SJCRH30 (cell line): Measurements from ENCODE around the gene TOX4. TPM values are rescaled to one million over a fixed set of nuclear protein-coding genes. Genes with fewer than 3 reads are reported as not detected.
"Not testable (repeated sequence)": the region's sequence is repeated elsewhere in the genome, so short reads cannot be mapped to it uniquely, and the experiment has no call there.

Experiments
- DNase-seq, 2 experiments: peaks; one replicate each; pipeline ENCODE4 v3.0.0-alpha.2; 2015 to 2020
- H3K27ac ChIP-seq: fragments of 250-450 bp; sonication (Bioruptor Pico); 2 replicates; pipeline ENCODE4 v1.5.1; 2020; ENCODE audit warnings: mild to moderate bottlenecking, moderate library complexity
- H3K27me3 ChIP-seq: fragments of 250-450 bp; sonication (Bioruptor Pico); 2 replicates; pipeline ENCODE4 v1.5.1; 2020; ENCODE audit warnings: mild to moderate bottlenecking, moderate library complexity
- H3K36me3 ChIP-seq: fragments of 250-450 bp; sonication (Bioruptor Pico); 2 replicates; pipeline ENCODE4 v1.5.1; 2020; ENCODE audit warnings: mild to moderate bottlenecking, moderate library complexity
- H3K4me1 ChIP-seq: fragments of 250-450 bp; sonication (Bioruptor Pico); 2 replicates; pipeline ENCODE4 v1.5.1; 2020; ENCODE audit warnings: mild to moderate bottlenecking, moderate library complexity
- H3K4me3 ChIP-seq: fragments of 250-450 bp; sonication (Bioruptor Pico); 2 replicates; pipeline ENCODE4 v1.5.1; 2020; ENCODE audit warnings: mild to moderate bottlenecking, moderate library complexity
- H3K9me3 ChIP-seq: fragments of 250-450 bp; sonication (Bioruptor Pico); replicated peaks from 2 replicates; pipeline ENCODE4 v1.5.1; 2020; ENCODE audit warnings: mild to moderate bottlenecking, moderate library complexity
- total RNA-seq: library from RNA; depleted of rRNA; stranded (reverse); fragments of >200 nt; shearing (Covaris generic); gene quantifications from 2 replicates; pipeline ENCODE4 v1.2.3, GENCODE V29; 2014; rRNA removed

Gene TOX4
- total RNA-seq, 1 experiment from 2014 or later = 27.7 TPM

DNA sequence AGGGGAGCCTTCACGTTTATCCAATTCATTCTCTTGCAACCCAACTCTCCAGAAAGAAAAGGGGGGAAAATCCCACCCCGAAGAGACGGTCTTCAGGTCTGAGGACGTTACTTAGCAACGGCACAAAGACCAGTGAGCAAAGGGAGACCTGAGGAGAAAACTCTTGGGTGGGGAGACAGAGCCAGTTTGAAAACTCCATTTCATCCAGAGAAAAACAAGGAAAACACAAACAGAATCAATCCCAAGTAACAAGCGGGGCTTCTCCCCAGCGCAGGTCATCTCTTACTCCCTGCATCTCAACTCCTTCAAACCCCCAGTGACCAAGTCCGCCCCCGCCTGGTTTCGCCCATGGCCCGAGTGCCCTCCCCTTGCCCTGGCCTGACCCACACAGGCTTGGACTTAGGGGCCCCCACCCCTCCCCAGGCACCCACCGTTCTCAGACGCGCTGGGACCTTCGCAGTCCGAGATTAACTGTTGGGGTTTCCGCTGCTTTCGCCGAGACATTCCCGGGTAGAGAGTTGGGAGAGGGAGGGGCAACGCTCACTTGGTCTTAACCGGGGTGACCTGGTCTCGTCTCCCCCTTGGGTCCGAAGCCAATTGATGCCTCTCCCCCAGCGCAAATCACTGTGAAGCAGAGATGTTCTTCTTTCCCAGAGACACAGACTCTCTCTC lies 59.6 kb downstream of the TOX4 start:
- peaks cover 15% of the 10 kb centered on the region for H3K27me3 ChIP-seq
- peaks cover 4% of the 10 kb centered on the region; the same call in 1 of the 2 replicates for H3K4me1 ChIP-seq
- H3K27ac ChIP-seq = no peak overlapping the region
- peak overlapping the region; percentile 39 for H3K4me3 ChIP-seq
- H3K36me3 ChIP-seq = no peaks in the 10 kb centered on the region
- no peaks in the 10 kb centered on the region for H3K9me3 ChIP-seq
- DNase-seq = peak in 1 of 2 experiments; percentile 16

DNA sequence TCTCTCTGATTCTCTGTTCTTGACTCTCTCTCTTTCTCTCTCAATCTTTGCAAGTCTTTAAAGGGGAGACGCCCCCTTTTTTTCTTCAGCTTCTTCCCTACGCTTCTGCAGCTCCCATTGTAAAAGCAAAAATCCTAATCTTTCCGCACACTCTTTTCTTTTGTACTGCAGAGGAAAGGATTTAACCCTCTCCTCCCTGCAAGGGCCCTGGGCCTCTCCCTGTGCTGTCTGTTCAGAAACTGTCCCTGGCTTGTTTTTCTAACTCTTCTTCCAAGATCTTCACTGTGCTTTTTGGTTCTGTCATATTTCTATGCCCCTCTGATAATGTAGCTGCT lies 60.1 kb downstream of the TOX4 start:
- no peaks in the 10 kb centered on the region for H3K36me3 ChIP-seq
- no peak for DNase-seq
- peaks cover 4% of the 10 kb centered on the region; the same call in 1 of the 2 replicates for H3K4me1 ChIP-seq
- no peaks in the 10 kb centered on the region for H3K9me3 ChIP-seq
- no peak overlapping the region for H3K27ac ChIP-seq
- peak overlapping the region; percentile 39 for H3K4me3 ChIP-seq
- H3K27me3 ChIP-seq = peaks cover 15% of the 10 kb centered on the region

DNA sequence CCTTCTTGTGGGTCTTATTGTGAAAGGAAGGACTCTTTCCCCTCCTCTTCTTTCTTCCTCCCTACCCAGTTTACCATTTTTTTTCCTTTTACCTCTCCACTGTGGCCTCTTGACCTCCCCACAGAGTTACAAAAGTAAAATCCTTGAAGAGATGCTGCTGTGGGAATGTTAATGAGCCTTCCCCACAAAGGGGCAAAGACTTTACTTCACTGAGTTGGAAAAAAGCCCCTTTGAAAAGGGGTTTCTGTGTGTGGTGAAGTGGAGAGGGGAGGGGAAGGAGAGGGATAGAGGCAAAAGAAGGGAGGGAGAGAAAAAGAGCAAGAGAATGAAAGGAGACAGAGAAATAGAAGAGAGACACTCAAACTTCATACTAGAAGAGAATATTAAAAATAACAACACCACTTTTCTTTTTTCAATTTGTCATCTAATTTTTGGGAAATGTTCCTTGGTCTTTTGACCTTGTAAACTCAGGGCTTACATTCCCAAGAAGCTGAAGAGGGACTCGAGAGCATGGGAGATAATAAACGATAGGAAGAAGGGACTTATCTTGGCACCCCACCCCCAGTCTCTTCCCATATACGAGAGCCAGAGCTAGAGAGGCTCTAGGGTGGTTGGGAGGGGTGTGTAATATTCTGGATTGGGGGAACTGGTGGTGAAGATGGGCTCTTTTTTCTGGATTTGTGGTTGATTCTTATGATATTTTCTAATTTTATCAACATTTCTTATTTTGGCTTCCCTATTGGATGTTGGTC lies 62.4 kb downstream of the TOX4 start:
- Histone ChIP-seq H3K36me3 (no peaks in the 10 kb centered on the region), H3K27ac (no peak overlapping the region), H3K27me3 (peaks cover 15% of the 10 kb centered on the region), H3K9me3 (no peaks in the 10 kb centered on the region), H3K4me3 (no peak overlapping the region), H3K4me1 (peaks cover 4% of the 10 kb centered on the region; the same call in 1 of the 2 replicates)
- no peak for DNase-seq

DNA sequence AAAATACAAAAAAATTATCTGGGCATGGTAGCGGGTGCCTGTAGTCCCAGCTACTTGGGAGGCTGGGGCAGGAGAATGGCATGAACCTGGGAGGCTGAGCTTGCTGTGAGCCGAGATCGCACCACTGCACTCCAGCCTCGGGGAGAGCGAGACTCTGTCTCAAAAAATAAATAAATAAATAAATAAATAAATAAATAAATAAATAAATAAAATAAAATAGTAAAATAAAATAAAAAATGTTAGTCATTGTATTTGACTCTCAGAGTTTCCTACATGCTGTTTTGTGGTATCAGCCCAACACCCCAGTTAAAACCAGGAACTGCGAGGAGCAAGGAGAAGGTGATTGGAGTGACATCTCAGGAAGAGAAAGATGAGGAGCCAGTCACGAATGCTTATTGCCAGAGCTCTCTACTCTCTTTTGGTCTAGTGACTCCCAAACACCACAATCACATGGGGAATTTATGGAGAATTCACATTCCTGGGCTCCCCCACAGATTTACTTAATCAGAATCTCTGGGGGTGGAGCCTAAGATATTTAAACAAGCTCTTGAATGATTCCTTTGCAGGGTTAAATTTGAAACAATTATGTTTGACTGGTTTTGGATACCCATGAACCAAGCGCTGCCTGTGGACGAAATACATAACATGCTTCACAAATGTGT lies 64.5 kb downstream of the TOX4 start:
- Histone ChIP-seq H3K27ac (no peak overlapping the region), H3K27me3 (peaks cover 8% of the 10 kb centered on the region), H3K4me1 (no peaks in the 10 kb centered on the region), H3K4me3 (no peak overlapping the region), H3K36me3 (no peaks in the 10 kb centered on the region), H3K9me3 (no peaks in the 10 kb centered on the region)
- DNase-seq = no peak

DNA sequence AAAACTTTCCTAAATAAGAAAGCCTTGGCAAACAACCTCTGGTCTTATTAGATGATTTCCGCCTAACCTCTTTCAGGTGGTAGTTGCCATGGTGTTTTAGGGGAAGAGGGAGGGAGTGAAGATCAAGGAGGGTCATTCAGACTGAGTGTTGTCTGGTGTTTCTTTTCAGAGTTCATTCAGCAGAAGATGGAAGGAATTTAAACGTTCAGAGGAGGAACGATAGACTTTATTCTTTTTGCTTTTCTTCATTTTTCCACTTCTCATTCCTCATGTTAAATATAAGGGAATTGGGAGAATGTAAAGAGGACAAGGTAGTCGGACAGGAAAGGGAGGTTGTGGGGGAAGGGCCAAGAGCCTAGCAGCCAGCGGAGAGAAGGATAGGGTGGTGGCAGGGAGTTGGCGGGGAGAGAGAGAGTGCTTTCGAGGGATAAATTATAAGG lies 66.5 kb downstream of the TOX4 start:
- DNase-seq = no peak
- H3K36me3 ChIP-seq = no peaks in the 10 kb centered on the region
- no peak overlapping the region for H3K27ac ChIP-seq

DNA sequence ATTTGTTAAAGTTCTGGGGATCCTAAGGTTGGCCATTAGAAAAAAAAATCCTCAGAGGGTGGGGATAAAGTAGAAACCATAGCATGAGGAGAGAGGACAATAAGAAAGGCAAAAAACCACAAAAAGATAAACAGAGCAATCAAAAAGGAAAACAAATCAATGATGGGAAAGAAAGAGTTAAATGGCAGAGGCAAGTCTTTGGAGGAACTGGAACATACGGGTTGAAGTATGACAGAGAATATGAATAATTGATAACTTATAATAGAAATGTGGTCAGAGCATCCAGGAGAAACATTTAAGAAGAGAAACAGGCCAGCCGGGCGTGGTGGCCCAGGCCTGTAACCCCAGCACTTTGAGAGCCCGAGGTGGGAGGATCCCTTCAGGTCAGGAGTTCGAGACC lies 67.0 kb downstream of the TOX4 start:
- Histone ChIP-seq H3K4me1 (no peaks in the 10 kb centered on the region), H3K4me3 (no peak overlapping the region), H3K36me3 (no peaks in the 10 kb centered on the region), H3K9me3 (no peaks in the 10 kb centered on the region), H3K27me3 (no peaks in the 10 kb centered on the region; the same call in 1 of the 2 replicates), H3K27ac (no peak overlapping the region)
- DNase-seq = no peak

More for the DNA sequence above, 66.5 kb downstream of the TOX4 start:
- no peak overlapping the region for H3K4me3 ChIP-seq
- H3K4me1 ChIP-seq = no peaks in the 10 kb centered on the region
- no peaks in the 10 kb centered on the region; the same call in 1 of the 2 replicates for H3K27me3 ChIP-seq
- no peaks in the 10 kb centered on the region for H3K9me3 ChIP-seq

DNA sequence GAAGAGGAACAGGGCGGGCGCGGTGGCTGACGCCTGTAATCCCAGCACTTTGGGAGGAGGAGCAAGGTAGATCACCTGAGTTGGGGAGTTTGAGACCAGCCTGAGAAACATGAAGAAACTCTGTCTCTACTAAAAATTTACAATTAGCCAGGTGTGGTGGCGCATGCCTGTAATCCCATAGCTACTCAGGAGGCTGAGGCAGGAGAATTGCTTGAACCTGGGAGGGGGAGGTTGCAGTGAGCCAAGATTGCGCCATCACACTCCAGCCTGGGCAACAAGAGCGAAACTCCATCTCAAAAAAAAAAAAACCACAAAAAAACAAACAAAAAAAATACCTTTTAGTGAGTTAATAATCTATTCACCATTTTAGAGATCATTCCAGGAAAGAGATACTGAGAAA lies 67.6 kb downstream of the TOX4 start:
- H3K27me3 ChIP-seq, H3K9me3 ChIP-seq, DNase-seq, H3K27ac ChIP-seq, H3K4me1 ChIP-seq, H3K4me3 ChIP-seq, H3K36me3 ChIP-seq: not testable (repeated sequence)

Other genes starting within 250 kb of the TOX4 start
- 1,205 and 1,219 TPM in 2 replicates for gene HNRNPC, start 207.8 kb upstream of the TOX4 start, total RNA-seq
- not detected in 2 replicates for gene RPGRIP1, start 197.1 kb upstream of the TOX4 start, total RNA-seq
- gene SUPT16H, start 93.2 kb upstream of the TOX4 start, total RNA-seq = 195 and 216 TPM in 2 replicates
- gene CHD8, start 21.1 kb upstream of the TOX4 start, total RNA-seq = 61.7 and 63.7 TPM in 2 replicates
- gene RAB2B, start 236 bp upstream of the TOX4 start, total RNA-seq = 25.0 and 26.3 TPM in 2 replicates
- gene METTL3, start 34.1 kb downstream of the TOX4 start, total RNA-seq = 55.1 and 56.5 TPM in 2 replicates
- gene SALL2, start 49.2 kb downstream of the TOX4 start, total RNA-seq = 16.4 and 19.7 TPM in 2 replicates
- not detected in 2 replicates for gene OR10G3, start 102.9 kb downstream of the TOX4 start, total RNA-seq
- not detected in 2 replicates for gene OR10G2, start 157.7 kb downstream of the TOX4 start, total RNA-seq
- gene OR4E2, start 176.6 kb downstream of the TOX4 start, total RNA-seq = not detected in 2 replicates
- not detected in 2 replicates for gene OR4E1, start 196.6 kb downstream of the TOX4 start, total RNA-seq